Myocyte (in vitro differentiated cells): ENCODE measurements around the gene PPP1R2C. TPM values are rescaled to one million over a fixed set of nuclear protein-coding genes. Genes with fewer than 3 reads are reported as not detected.

Source experiments
- DNase-seq: peaks from one replicate; pipeline ENCODE4 v3.0.0-alpha.2; 2012; ENCODE audit warnings: low read depth
- polyA plus RNA-seq: library from polyadenylated mRNA; unstranded; fragments of >200 nt; gene quantifications from one replicate; pipeline ENCODE4 v1.2.1, GENCODE V29; 2012; ENCODE audit warnings: missing spikeins
- total RNA-seq: library from RNA; depleted of rRNA; stranded (reverse); fragments of >200 nt; gene quantifications from 2 replicates; pipeline ENCODE4 v1.2.3, GENCODE V29; 2014

The PPP1R2C gene
- not detected in 2 replicates for total RNA-seq
- not detected for polyA plus RNA-seq

- no peak for DNase-seq
Observed at GRCh38 chrX:42778096-42778495, at the start of gene PPP1R2C. Gene PPP1R2C, minus strand, starts transcription at chrX:42778163. Its CDS starts 84 bp downstream, at chrX:42778079.

DNA sequence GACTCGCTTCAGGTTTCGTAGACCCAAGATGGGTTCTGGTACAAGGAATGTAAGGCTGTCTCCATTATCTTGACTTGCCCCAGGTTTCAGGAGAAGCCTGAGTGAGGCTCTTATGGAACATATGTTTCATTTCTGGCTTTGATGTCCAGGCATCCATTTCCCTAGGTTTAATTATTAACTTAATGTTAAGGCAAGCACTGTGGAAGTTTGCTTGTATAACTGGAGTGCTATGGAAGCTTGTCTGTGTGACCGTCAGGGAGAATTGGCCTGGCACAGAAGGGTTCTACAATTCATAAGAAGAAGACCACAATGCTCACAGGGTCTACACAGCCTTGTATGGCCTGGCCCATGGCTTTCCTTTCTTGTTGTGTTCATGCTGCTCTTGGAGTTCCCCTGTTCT, 47.2 kb upstream of the PPP1R2C start:
- no peak for DNase-seq

DNA sequence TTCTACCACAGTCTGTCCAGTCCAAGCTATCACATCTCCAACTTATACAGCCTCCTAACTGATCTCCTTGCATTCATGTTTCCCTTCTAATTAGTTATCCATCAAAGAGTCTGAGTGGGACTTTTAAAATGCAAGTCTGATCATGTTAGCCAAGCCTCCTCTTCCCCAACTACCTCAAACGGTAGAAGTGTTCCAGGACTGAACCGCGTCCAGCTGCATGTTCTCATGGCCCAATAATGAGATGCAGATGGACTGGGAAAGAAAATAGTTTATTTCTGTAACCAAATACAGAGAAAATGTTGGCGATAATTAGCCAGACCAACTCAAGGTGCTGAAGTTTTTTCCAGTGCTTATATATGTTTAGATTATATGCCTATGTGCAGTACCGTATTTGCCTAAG, 46.6 kb upstream of the PPP1R2C start:
- no peak for DNase-seq

GRCh38 chrX:42823443-42823842, 45.5 kb upstream of the PPP1R2C start:
- DNase-seq: no peak

DNA sequence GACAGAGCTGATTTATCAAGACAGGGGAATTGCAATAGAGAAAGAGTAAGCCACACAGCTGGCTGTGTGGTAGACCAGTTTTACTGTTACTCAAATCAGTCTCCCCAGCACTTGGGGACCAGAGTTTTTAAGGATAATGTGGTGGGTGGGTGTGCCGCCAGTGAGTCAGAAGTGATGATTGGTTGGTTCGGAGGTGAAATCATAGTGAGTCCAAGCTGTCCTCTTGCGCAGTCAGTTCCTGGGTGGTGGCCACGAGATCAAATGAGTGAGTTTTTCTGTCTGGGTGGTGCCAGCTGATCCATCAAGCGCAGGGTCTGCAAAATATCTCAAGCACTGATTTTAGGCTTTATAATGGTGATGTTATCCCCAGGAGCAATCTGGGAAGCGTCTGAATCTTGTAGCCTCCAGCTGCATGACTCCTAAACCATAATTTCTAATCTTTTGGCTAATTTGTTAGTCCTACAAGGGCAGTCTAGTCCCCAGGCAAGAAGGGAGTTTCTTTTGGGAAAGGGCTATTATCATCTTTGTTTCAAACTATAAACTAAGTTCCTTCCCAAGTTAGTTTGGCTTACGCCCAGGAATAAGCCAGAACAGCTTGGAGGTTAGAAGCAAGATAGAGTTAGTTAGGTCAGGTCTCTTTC, 44.0 kb upstream of the PPP1R2C start:
- DNase-seq: no peak

GRCh38 chrX:42818151-42818921, 40.4 kb upstream of the PPP1R2C start:
- no peak for DNase-seq

DNA sequence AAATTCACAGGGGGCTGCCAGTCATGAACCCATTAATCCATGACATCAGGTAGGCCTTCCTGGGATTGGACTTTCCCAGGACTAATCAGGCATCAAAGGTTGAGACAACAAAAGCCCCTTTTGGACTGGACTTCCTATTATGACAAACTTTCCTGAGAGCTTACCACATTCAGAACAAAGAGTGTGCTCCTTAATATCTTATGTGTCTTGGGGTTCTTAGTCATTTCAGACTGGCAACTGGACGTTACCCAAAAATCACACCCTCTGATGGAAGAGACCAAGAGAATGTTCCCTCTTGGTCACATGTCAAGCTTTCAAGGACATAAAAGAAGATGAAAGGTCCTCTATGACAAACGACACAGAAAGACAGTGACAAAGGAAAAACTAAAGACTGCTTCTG, 31.6 kb upstream of the PPP1R2C start:
- DNase-seq: peak; percentile 10

GRCh38 chrX:42807393-42807792, 29.4 kb upstream of the PPP1R2C start:
- DNase-seq: no peak

GRCh38 chrX:42804524-42804923, 26.6 kb upstream of the PPP1R2C start:
- no peak for DNase-seq

GRCh38 chrX:42803320-42803719, 25.4 kb upstream of the PPP1R2C start:
- DNase-seq: no peak

- DNase-seq: peak; percentile 10
Observed at GRCh38 chrX:42797651-42798269, 19.8 kb upstream of the PPP1R2C start.

- no peak for DNase-seq
Observed at GRCh38 chrX:42783451-42783850, 5.5 kb upstream of the PPP1R2C start.

- no peak for DNase-seq
Observed at GRCh38 chrX:42776195-42776594, 1.8 kb downstream of the PPP1R2C start.

DNA sequence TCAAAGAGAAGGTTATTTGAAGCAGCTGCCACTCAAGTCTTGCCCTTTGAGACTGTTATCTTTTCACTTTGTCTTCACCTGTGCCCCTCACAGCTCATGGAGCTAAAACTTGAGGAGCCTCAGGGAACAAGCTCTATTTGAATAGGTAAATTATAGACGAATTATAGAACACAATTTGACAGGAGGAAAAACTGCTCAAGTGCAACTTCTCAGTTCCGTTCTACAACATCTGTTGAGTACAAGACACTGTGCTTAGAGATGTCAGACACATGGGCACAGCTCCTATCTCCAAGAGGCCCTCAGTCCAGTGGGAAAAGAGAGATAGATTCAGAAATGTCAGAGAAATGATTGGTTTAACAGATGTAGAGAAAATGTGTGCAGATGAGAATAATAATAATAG, 5.1 kb downstream of the PPP1R2C start:
- no peak for DNase-seq

- no peak for DNase-seq
Observed at GRCh38 chrX:42771506-42772335, 6.2 kb downstream of the PPP1R2C start.

DNA sequence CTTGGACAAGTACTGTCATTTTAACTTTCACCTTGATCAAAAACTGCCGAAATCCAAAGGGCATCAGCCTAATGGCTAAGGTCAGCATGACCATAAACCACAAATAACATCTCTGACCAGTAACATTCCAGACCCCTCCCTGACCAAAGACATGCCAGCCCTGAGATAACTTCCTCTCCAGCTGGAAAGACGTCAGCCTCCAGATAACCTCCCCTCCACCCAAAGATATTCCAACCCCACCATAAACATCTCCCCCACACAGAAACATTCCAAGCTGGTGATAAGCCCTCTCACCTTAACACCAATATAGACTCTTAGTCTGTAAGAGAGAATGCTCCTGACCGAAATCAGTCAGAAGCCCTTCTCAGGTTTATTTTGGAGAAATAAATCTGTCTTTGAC, 7.4 kb downstream of the PPP1R2C start:
- peak; percentile 6 for DNase-seq

- DNase-seq: no peak
Observed at GRCh38 chrX:42759881-42760280, 18.1 kb downstream of the PPP1R2C start.

- peak; percentile 46 for DNase-seq
Observed at GRCh38 chrX:42755815-42756214, 22.1 kb downstream of the PPP1R2C start.

DNA sequence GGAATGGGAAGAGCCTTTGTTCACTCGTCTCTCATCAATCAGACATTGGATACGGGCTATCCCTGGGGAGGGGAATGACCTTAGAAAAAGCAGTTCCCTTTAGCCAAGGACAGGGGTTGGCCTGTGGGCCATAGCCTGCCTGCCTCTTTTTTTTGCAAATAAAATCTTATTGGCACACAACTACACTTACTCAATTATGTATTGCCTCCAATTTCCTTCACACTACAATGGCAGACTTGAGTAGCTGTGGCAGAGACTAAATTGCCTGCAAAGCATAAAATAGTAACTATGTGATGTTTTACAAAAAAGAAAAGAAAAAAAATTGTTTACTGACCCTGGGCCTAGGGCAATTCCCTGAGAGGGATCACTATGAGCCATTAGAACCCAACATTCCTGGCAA, 23.4 kb downstream of the PPP1R2C start:
- DNase-seq: no peak

DNA sequence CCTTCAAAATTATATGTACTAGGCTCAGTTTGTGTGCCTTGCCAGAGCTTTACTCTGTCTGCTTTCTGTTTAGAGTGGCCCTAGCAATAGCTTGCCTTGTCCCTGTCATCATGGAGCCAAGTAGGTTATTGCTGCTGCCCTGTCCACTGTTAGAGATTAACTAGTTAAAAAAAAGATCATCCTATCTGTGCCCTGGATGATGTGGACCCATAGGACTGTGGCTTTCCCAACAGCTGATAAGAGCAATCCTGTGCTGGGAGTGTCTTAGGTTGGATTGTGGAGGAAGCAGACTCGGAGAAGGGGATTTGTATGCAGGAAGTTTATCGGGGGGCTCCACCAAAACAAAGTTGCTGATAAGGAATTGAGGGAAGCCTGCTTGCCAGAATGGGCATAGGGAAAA, 23.8 kb downstream of the PPP1R2C start:
- no peak for DNase-seq

- DNase-seq: no peak
Observed at GRCh38 chrX:42752730-42753129, 25.2 kb downstream of the PPP1R2C start.

DNA sequence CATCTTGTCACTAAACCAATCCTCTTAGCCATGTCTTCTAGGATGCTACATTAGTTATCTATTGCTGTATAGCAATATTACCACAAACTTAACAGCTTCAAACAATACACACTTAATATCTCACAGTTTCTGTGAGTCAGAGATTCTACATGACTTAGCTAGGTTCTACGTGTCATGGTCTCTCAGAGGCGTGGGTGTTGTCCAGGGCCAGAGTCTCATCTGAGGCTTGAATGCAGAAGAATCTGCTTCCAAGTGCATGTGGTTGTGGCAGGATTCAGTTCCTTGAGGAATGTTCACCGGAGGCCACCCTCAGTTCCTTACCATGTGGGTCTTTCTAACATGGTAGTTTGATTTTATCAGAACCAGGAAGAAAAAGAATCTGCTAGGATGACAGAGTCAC, 26.4 kb downstream of the PPP1R2C start:
- no peak for DNase-seq
